NCI-H69 (cell line): ENCODE results near the gene BMF.

ENCODE experiments used
- DNase-seq: peaks from one replicate; lab custom pipeline; 2025; lab: John Stamatoyannopoulos, UW

BMF gene

GRCh38 chr15:40065166-40065565 is 43.5 kb downstream of the BMF start:
- peak; percentile 70 for DNase-seq

- DNase-seq: peak; percentile 87
These were observed 44.3 kb downstream of the BMF start for GRCh38 chr15:40064231-40064894.

GRCh38 chr15:40063563-40064011 is 45.1 kb downstream of the BMF start:
- DNase-seq: peak; percentile 88

GRCh38 chr15:40062816-40063562 is 45.7 kb downstream of the BMF start:
- peak; percentile 47 for DNase-seq

GRCh38 chr15:40061212-40061901 is 47.3 kb downstream of the BMF start:
- DNase-seq: no peak

- no peak for DNase-seq
These were observed 48.3 kb downstream of the BMF start for GRCh38 chr15:40060236-40060961.

GRCh38 chr15:40059821-40060220 is 48.9 kb downstream of the BMF start:
- no peak for DNase-seq

GRCh38 chr15:40058476-40059140 is 50.1 kb downstream of the BMF start:
- no peak for DNase-seq

GRCh38 chr15:40055576-40056293 is 52.9 kb downstream of the BMF start:
- DNase-seq: peak; percentile 68

- peak; percentile 78 for DNase-seq
These were observed 53.7 kb downstream of the BMF start for GRCh38 chr15:40054855-40055575.

GRCh38 chr15:40054605-40054854 is 54.1 kb downstream of the BMF start:
- DNase-seq: no peak

- no peak for DNase-seq
These were observed 54.7 kb downstream of the BMF start for GRCh38 chr15:40053831-40054604.

GRCh38 chr15:40053079-40053830 is 55.4 kb downstream of the BMF start:
- no peak for DNase-seq

GRCh38 chr15:40052604-40053003 is 56.1 kb downstream of the BMF start:
- no peak for DNase-seq

GRCh38 chr15:40051616-40052415 is 56.9 kb downstream of the BMF start:
- no peak for DNase-seq

- peak; percentile 40 for DNase-seq
These were observed 57.8 kb downstream of the BMF start for GRCh38 chr15:40050788-40051470.

- DNase-seq: no peak
These were observed 59.7 kb downstream of the BMF start for GRCh38 chr15:40048926-40049475.
